RWPE2 (cell line): ENCODE data around the gene MUC5B.

ENCODE experiments used
- ATAC-seq: fragments of 200-7000 bp; cut with Tn5 transposase; 3 replicates; pipeline ENCODE4 v1.9.1; 2021; ENCODE audit warnings: low read depth
- DNase-seq: peaks from one replicate; pipeline ENCODE4 v3.0.0-alpha.2; 2020; ENCODE audit warnings: low spot score
- H3K27ac ChIP-seq: fragments of 450-650 bp; 2 replicates; pipeline ENCODE4 v1.5.1; 2017; ENCODE audit warnings: mild to moderate bottlenecking; ENCODE audit not compliant: poor library complexity, severe bottlenecking
- H3K27me3 ChIP-seq: fragments of 250-450 bp; sonication (Bioruptor Pico); 2 replicates; pipeline ENCODE4 v1.5.1; 2021; ENCODE audit warnings: mild to moderate bottlenecking, moderate library complexity; ENCODE audit not compliant: insufficient read depth, poor library complexity, severe bottlenecking
- H3K36me3 ChIP-seq: fragments of 250-450 bp; sonication (Bioruptor Pico); 2 replicates; pipeline ENCODE4 v1.5.1; 2020; ENCODE audit warnings: low read depth, mild to moderate bottlenecking, moderate library complexity
- H3K4me1 ChIP-seq: fragments of 250-450 bp; sonication (Bioruptor Pico); 2 replicates; pipeline ENCODE4 v1.5.1; 2021; ENCODE audit warnings: mild to moderate bottlenecking, moderate library complexity; ENCODE audit not compliant: insufficient read depth, poor library complexity, severe bottlenecking
- H3K4me3 ChIP-seq: fragments of 250-450 bp; sonication (Bioruptor Pico); 2 replicates; pipeline ENCODE4 v1.5.1; 2021; ENCODE audit warnings: mild to moderate bottlenecking, moderate library complexity; ENCODE audit not compliant: severe bottlenecking
- H3K9me3 ChIP-seq: fragments of 250-450 bp; sonication (Bioruptor Pico); 2 replicates; pipeline ENCODE4 v1.5.1; 2021; ENCODE audit warnings: mild to moderate bottlenecking, moderate library complexity; ENCODE audit not compliant: severe bottlenecking
- TF ChIP-seq, protein P1 (sequence below): fragments of 450-650 bp; IDR thresholded peaks from one replicate; pipeline ENCODE4 v1.5.1; 2017; ENCODE audit warnings: mild to moderate bottlenecking, moderate library complexity; ENCODE audit not compliant: poor library complexity, severe bottlenecking

Gene MUC5B

GRCh38 chr11:1271927-1272326 is 49.1 kb downstream of the MUC5B start:
- no peak overlapping the region for H3K27ac ChIP-seq
- H3K36me3 ChIP-seq, result peaks cover 7% of the 10 kb centered on the region; the same call in 1 of the 2 replicates
- H3K4me1 ChIP-seq, result no peaks in the 10 kb centered on the region
- ATAC-seq (no peak), DNase-seq (no peak)
- no peak overlapping the region for H3K4me3 ChIP-seq
- H3K27me3 ChIP-seq, result no peaks in the 10 kb centered on the region
- H3K9me3 ChIP-seq, result no peaks in the 10 kb centered on the region
- TF ChIP-seq, protein P1, sequence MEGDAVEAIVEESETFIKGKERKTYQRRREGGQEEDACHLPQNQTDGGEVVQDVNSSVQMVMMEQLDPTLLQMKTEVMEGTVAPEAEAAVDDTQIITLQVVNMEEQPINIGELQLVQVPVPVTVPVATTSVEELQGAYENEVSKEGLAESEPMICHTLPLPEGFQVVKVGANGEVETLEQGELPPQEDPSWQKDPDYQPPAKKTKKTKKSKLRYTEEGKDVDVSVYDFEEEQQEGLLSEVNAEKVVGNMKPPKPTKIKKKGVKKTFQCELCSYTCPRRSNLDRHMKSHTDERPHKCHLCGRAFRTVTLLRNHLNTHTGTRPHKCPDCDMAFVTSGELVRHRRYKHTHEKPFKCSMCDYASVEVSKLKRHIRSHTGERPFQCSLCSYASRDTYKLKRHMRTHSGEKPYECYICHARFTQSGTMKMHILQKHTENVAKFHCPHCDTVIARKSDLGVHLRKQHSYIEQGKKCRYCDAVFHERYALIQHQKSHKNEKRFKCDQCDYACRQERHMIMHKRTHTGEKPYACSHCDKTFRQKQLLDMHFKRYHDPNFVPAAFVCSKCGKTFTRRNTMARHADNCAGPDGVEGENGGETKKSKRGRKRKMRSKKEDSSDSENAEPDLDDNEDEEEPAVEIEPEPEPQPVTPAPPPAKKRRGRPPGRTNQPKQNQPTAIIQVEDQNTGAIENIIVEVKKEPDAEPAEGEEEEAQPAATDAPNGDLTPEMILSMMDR, result no peak

GRCh38 chr11:1272531-1272930 is 49.7 kb downstream of the MUC5B start:
- Histone ChIP-seq H3K9me3 (no peaks in the 10 kb centered on the region), H3K4me1 (no peaks in the 10 kb centered on the region), H3K4me3 (no peak overlapping the region), H3K27ac (no peak overlapping the region), H3K27me3 (no peaks in the 10 kb centered on the region), H3K36me3 (peaks cover 7% of the 10 kb centered on the region; the same call in 1 of the 2 replicates)
- DNase-seq, result no peak
- TF ChIP-seq, protein P1, result no peak
- no peak for ATAC-seq

- Histone ChIP-seq H3K27me3 (no peaks in the 10 kb centered on the region), H3K4me1 (no peaks in the 10 kb centered on the region), H3K4me3 (no peak overlapping the region), H3K36me3 (peaks cover 7% of the 10 kb centered on the region; the same call in 1 of the 2 replicates), H3K9me3 (no peaks in the 10 kb centered on the region), H3K27ac (no peak overlapping the region)
- ATAC-seq (no peak), DNase-seq (no peak)
- TF ChIP-seq, protein P1, result no peak
Observed at GRCh38 chr11:1274501-1274900, 51.6 kb downstream of the MUC5B start.

DNA sequence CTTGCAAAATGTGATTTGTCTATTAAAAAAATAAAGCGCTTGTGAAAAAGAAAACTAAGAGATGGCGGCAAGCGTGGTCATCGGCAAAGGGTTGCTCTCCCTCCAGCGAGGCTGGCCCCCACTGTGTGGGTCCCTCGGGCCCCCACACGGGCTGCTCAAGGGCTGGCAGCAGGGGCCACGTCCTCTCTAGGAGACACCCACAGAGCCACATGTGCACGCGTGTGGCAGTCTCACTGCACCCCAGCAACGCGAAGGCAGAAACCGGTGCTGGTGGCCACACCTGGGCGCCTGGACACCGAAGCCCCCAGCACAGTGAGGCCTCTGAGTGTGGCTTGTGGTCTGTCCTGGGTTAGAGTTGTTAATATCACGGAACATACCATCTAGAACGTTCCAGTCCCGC is 52.2 kb downstream of the MUC5B start:
- H3K27ac ChIP-seq, result no peak overlapping the region
- no peak overlapping the region for H3K4me3 ChIP-seq
- ATAC-seq (no peak), DNase-seq (no peak)
- TF ChIP-seq, protein P1, result no peak
- H3K27me3 ChIP-seq, result no peaks in the 10 kb centered on the region
- H3K4me1 ChIP-seq, result no peaks in the 10 kb centered on the region
- peaks cover 7% of the 10 kb centered on the region; the same call in 1 of the 2 replicates for H3K36me3 ChIP-seq
- H3K9me3 ChIP-seq, result no peaks in the 10 kb centered on the region

DNA sequence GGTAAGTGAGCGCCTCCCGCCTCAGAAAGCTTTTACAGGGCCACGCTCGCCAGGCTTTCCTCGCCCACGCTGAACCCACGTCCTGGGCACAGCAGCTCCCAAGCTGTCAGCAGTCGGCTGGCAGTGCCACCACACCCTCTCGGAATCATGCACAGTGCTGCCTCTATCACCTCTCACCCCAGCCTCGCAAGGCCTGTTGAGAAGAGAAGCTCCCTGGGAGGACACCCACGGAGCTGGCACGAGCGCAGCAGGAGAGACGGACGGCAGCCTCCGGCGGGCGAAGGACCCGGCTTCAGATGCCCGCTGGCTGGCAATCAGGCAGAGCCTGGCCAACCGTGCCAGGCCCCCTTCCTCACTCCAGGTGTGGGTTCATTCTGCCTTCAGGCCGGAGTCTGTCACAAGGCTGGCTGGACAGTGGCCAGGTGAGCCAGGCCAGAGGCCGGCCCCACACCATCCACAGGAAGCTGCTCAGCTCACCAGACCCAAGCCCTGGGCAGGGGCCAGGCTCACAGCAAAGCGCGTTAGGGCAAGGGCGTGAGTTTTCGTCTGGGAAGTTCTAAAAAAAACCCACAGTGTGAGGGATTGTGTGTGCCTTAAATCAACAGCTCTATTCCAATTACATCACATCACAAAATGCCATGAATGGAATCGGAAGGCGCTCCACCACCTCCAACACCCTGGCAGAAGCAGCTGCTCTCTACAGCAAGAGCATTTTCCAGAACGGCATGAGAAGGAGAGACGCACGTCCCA is 53.4 kb downstream of the MUC5B start:
- TF ChIP-seq, protein P1, result no peak
- H3K27me3 ChIP-seq, result no peaks in the 10 kb centered on the region
- H3K4me3 ChIP-seq, result no peak overlapping the region
- H3K9me3 ChIP-seq, result no peaks in the 10 kb centered on the region
- ATAC-seq, result no peak
- H3K36me3 ChIP-seq, result peaks cover 7% of the 10 kb centered on the region; the same call in 1 of the 2 replicates
- H3K4me1 ChIP-seq, result no peaks in the 10 kb centered on the region
- no peak overlapping the region for H3K27ac ChIP-seq
- no peak for DNase-seq
